Suprapubic skin (tissue), 4 donors: Measurements from ENCODE around the gene UNC45A. TPM values are rescaled to one million over a fixed set of nuclear protein-coding genes. Genes with fewer than 3 reads are reported as not detected.
A peak's percentile ranks its signal among the peaks of the same experiment; 100 is the strongest.

Experiments used
- DNase-seq, 2 donors: peaks; one replicate each; pipeline ENCODE4 v3.0.0-alpha.2; 2019; ENCODE audit warnings: low spot score in 2 of 2
- H3K27ac ChIP-seq: fragments of 200-600 bp; sonication (generic); one replicate; pipeline ENCODE4 v1.5.1; 2019
- H3K27me3 ChIP-seq: fragments of 200-600 bp; sonication (generic); one replicate; pipeline ENCODE4 v1.5.1; 2019
- H3K36me3 ChIP-seq: fragments of 200-600 bp; sonication (generic); one replicate; pipeline ENCODE4 v1.5.1; 2019
- H3K4me1 ChIP-seq: fragments of 200-600 bp; sonication (generic); one replicate; pipeline ENCODE4 v1.5.1; 2019
- H3K4me3 ChIP-seq: fragments of 200-600 bp; sonication (generic); one replicate; pipeline ENCODE4 v1.5.1; 2019; ENCODE audit warnings: mild to moderate bottlenecking
- H3K9me3 ChIP-seq: fragments of 200-600 bp; sonication (generic); one replicate; pipeline ENCODE4 v1.5.1; 2019
- CTCF ChIP-seq, 2 donors: fragments of 200-600 bp in 1 of 2; fragments of 450-650 bp in 1 of 2; sonication (generic) in 1 of 2; IDR thresholded peaks; one replicate each; pipeline ENCODE4 v1.5.1; 2016 to 2019; ENCODE audit warnings: antibody characterized with exemption in 2 of 2, mild to moderate bottlenecking in 1 of 2, moderate library complexity in 1 of 2
- EP300 ChIP-seq: sonication (generic); formaldehyde crosslinking; IDR thresholded peaks from one replicate; pipeline ENCODE4 v1.6.1; 2017; ENCODE audit warnings: antibody characterized with exemption
- POLR2A ChIP-seq, 2 donors: fragments of 450-650 bp; IDR thresholded peaks; one replicate each; pipeline ENCODE4 v1.6.1; 2017; ENCODE audit warnings: antibody characterized with exemption in 2 of 2, mild to moderate bottlenecking in 2 of 2, moderate library complexity in 2 of 2
- POLR2AphosphoS5 ChIP-seq, 3 donors: sonication (generic); formaldehyde crosslinking; IDR thresholded peaks; one replicate each; pipeline ENCODE4 v1.6.1; 2017; ENCODE audit warnings: antibody characterized with exemption in 3 of 3
- WGBS: methylation state at CpG from one replicate; pipeline ENCODE4 v1.1.5; 2018; 5-methylcytosine and 5-hydroxymethylcytosine counted together
- total RNA-seq, 4 donors: library from RNA; depleted of rRNA; stranded (reverse); fragments of >200 nt; gene quantifications; one replicate each; pipeline ENCODE4 v1.1.0, GENCODE V29; 2016

The UNC45A gene
- total RNA-seq, 4 donors from 2014 or later, result 52.4 to 94.5 (median 67.8) TPM

GRCh38 chr15:90946941-90947576 is 12.0 kb downstream of the UNC45A start:
- Histone ChIP-seq H3K9me3 (no peaks in the 10 kb centered on the region), H3K4me1 (no peaks in the 10 kb centered on the region), H3K27me3 (no peaks in the 10 kb centered on the region), H3K36me3 (peaks cover 98% of the 10 kb centered on the region), H3K4me3 (no peak overlapping the region), H3K27ac (no peak overlapping the region)
- 86% methylated on average over 6 of the region's 8 CpGs for WGBS
- TF ChIP-seq POLR2AphosphoS5 (IDR thresholded peaks at IDR 0.05) (no peak), EP300 (no peak), POLR2A (IDR thresholded peaks at IDR 0.05) (no peak), CTCF (IDR thresholded peaks at IDR 0.05) (no peak)
- DNase-seq, result peak in 1 of 2 donors; percentile 42

GRCh38 chr15:90947577-90948357 is 12.7 kb downstream of the UNC45A start:
- WGBS, result 70% methylated on average over 4 of the region's 18 CpGs
- peak in 1 of 2 donors; percentile 65 for DNase-seq
- H3K27me3 ChIP-seq, result no peaks in the 10 kb centered on the region
- H3K9me3 ChIP-seq, result no peaks in the 10 kb centered on the region
- no peak overlapping the region for H3K4me3 ChIP-seq
- H3K27ac ChIP-seq, result no peak overlapping the region
- TF ChIP-seq EP300, result no peak
- no peaks in the 10 kb centered on the region for H3K4me1 ChIP-seq
- H3K36me3 ChIP-seq, result peaks cover 98% of the 10 kb centered on the region

GRCh38 chr15:90948506-90948905 is 13.4 kb downstream of the UNC45A start:
- 97% methylated on average over 7 of the region's 8 CpGs for WGBS
- TF ChIP-seq EP300, result no peak
- TF ChIP-seq POLR2A (IDR thresholded peaks at IDR 0.05), result no peak
- TF ChIP-seq POLR2AphosphoS5 (IDR thresholded peaks at IDR 0.05), result no peak
- TF ChIP-seq CTCF (IDR thresholded peaks at IDR 0.05), result no peak
- no peaks in the 10 kb centered on the region for H3K27me3 ChIP-seq
- no peak overlapping the region for H3K27ac ChIP-seq
- no peaks in the 10 kb centered on the region for H3K9me3 ChIP-seq
- H3K4me1 ChIP-seq, result no peaks in the 10 kb centered on the region
- H3K36me3 ChIP-seq, result peaks cover 98% of the 10 kb centered on the region
- no peak for DNase-seq
- H3K4me3 ChIP-seq, result no peak overlapping the region

GRCh38 chr15:90949979-90950675 is 15.0 kb downstream of the UNC45A start:
- Histone ChIP-seq H3K9me3 (no peaks in the 10 kb centered on the region), H3K27ac (no peak overlapping the region), H3K27me3 (no peaks in the 10 kb centered on the region), H3K36me3 (peaks cover 84% of the 10 kb centered on the region), H3K4me1 (peaks cover 5% of the 10 kb centered on the region), H3K4me3 (no peak overlapping the region)
- WGBS, result 91% methylated on average over 12 of the region's 23 CpGs
- TF ChIP-seq POLR2AphosphoS5 (IDR thresholded peaks at IDR 0.05), result no peak
- no peak for TF ChIP-seq CTCF (IDR thresholded peaks at IDR 0.05)
- no peak for TF ChIP-seq POLR2A (IDR thresholded peaks at IDR 0.05)
- no peak for TF ChIP-seq EP300
- DNase-seq, result no peak

- WGBS, result 98% methylated on average over 6 of the region's 6 CpGs
- H3K36me3 ChIP-seq, result peaks cover 78% of the 10 kb centered on the region
- H3K27me3 ChIP-seq, result no peaks in the 10 kb centered on the region
- H3K9me3 ChIP-seq, result no peaks in the 10 kb centered on the region
- no peak for TF ChIP-seq POLR2A (IDR thresholded peaks at IDR 0.05)
- TF ChIP-seq POLR2AphosphoS5 (IDR thresholded peaks at IDR 0.05), result no peak
- TF ChIP-seq CTCF (IDR thresholded peaks at IDR 0.05), result no peak
- no peak for TF ChIP-seq EP300
- no peak overlapping the region for H3K27ac ChIP-seq
- no peak for DNase-seq
- no peak overlapping the region for H3K4me3 ChIP-seq
- H3K4me1 ChIP-seq, result peaks cover 10% of the 10 kb centered on the region
Observed at GRCh38 chr15:90950676-90951075, 15.6 kb downstream of the UNC45A start.
